A549 (cell line): Measurements from ENCODE around the gene C5orf24. TPM values are rescaled to one million over a fixed set of nuclear protein-coding genes. Genes with fewer than 3 reads are reported as not detected.
A peak's percentile ranks its signal among the peaks of the same experiment; 100 is the strongest.

ENCODE experiments used
- ATAC-seq, 2 experiments: fragments of 200-7000 bp in 1 of 2; fragments of >200 bp in 1 of 2; cut with Nextera tagmentation in 1 of 2; cut with Tn5 transposase in 1 of 2; 3 replicates each; pipeline versions ENCODE4 v1.8.0 to v1.9.1; 2018 to 2020; ENCODE audit warnings: mild to moderate bottlenecking in 1 of 2, moderate library complexity in 1 of 2
- CTCF ChIA-PET: fragments of 300-600 bp; sonication (Branson Sonifier 250); formaldehyde crosslinking; extraction: SDS; loops from one replicate; lab custom pipeline; 2021; ENCODE audit warnings: antibody characterized with exemption, inconsistent platforms; lab: Yijun Ruan, JAX
- POLR2A ChIA-PET: fragments of 350-600 bp; formaldehyde crosslinking; extraction: SDS; loops from one replicate; lab custom pipeline; 2021; ENCODE audit warnings: antibody characterized with exemption, inconsistent platforms; lab: Yijun Ruan, JAX
- DNase-seq, 2 experiments: peaks; one replicate each; pipeline versions ENCODE4 v3.0.0 to v3.0.0-alpha.2; 2011 to 2016; ENCODE audit warnings: low read depth in 1 of 2, low spot score in 1 of 2
- FAIRE-seq: peaks from 2 replicates; lab custom pipeline; 2011; peaks lifted over from hg19 to GRCh38; lab: Jason Lieb, UNC
- H3K27ac ChIP-seq, 2 experiments: fragments of >200 bp; sonication (Bioruptor Twin); formaldehyde crosslinking; 3 replicates each; pipeline ENCODE4 v1.5.1; 2016 to 2017
- H3K4me1 ChIP-seq: fragments of >200 bp; sonication (Bioruptor Twin); formaldehyde crosslinking; 3 replicates; pipeline ENCODE4 v1.6.1; 2016
- H3K4me2 ChIP-seq: fragments of >200 bp; sonication (Bioruptor Twin); formaldehyde crosslinking; 3 replicates; pipeline ENCODE4 v1.6.1; 2016
- H3K4me3 ChIP-seq: fragments of >200 bp; sonication (Bioruptor Twin); formaldehyde crosslinking; 3 replicates; pipeline ENCODE4 v1.5.1; 2016
- H3K9me3 ChIP-seq: fragments of >200 bp; sonication (Bioruptor Twin); formaldehyde crosslinking; 3 replicates; pipeline ENCODE4 v1.6.1; 2016
- BHLHE40 ChIP-seq: IDR thresholded peaks from 2 replicates; pipeline ENCODE4 v1.6.1; 2012; ENCODE audit warnings: low read depth, low read length, inconsistent platforms
- CBX2 ChIP-seq: fragments of 200-600 bp; sonication (generic); IDR thresholded peaks from 2 replicates; pipeline ENCODE4 v1.6.1; 2016; ENCODE audit warnings: low read depth, mild to moderate bottlenecking, borderline replicate concordance
- EHMT2 ChIP-seq: fragments of 200-600 bp; sonication (generic); IDR thresholded peaks from 2 replicates; pipeline ENCODE4 v1.6.1; 2016; ENCODE audit warnings: antibody characterized with exemption, low read depth, mild to moderate bottlenecking, moderate library complexity
- ELK1 ChIP-seq: fragments of 150-350 bp; IDR thresholded peaks from 2 replicates; pipeline ENCODE4 v1.6.1; 2014; ENCODE audit warnings: low read depth, mild to moderate bottlenecking, low read length
- FOSB ChIP-seq: fragments of 250-450 bp; sonication (Bioruptor Pico); IDR thresholded peaks from 2 replicates; pipeline ENCODE4 v1.5.0; 2020; ENCODE audit warnings: mild to moderate bottlenecking, moderate library complexity
- FOXS1 ChIP-seq: fragments of 250-450 bp; sonication (Bioruptor Pico); IDR thresholded peaks from 2 replicates; pipeline ENCODE4 v1.5.0; 2020; ENCODE audit warnings: mild to moderate bottlenecking, moderate library complexity
- HDAC2 ChIP-seq: fragments of 200-600 bp; sonication (generic); IDR thresholded peaks from 2 replicates; pipeline ENCODE4 v1.6.1; 2016
- HES2 ChIP-seq: fragments of >200 bp; sonication (Bioruptor Twin); formaldehyde crosslinking; IDR thresholded peaks from 2 replicates; pipeline ENCODE4 v1.6.1; 2016
- HEYL ChIP-seq: fragments of 250-450 bp; sonication (Bioruptor Pico); IDR thresholded peaks from 2 replicates; pipeline ENCODE4 v1.8.0; 2021; ENCODE audit warnings: mild to moderate bottlenecking, moderate library complexity
- JUN ChIP-seq, 2 experiments: fragments of >200 bp; sonication (Bioruptor Twin); formaldehyde crosslinking; IDR thresholded peaks; 2 replicates in 1 of 2; 3 replicates in 1 of 2; pipeline ENCODE4 v1.6.1; 2016 to 2017
- KDM5A ChIP-seq: fragments of 200-600 bp; sonication (generic); IDR thresholded peaks from 2 replicates; pipeline ENCODE4 v1.6.1; 2016; ENCODE audit warnings: antibody characterized with exemption, mild to moderate bottlenecking
- NFE2L2 ChIP-seq: fragments of 150-350 bp; conservative IDR thresholded peaks from 2 replicates; pipeline ENCODE4 v1.6.1; 2014; ENCODE audit warnings: low read length
- POLR2A ChIP-seq: IDR thresholded peaks from 2 replicates; pipeline ENCODE4 v1.6.1; 2012; ENCODE audit warnings: mild to moderate bottlenecking, low read length
- RCOR1 ChIP-seq: fragments of 150-350 bp; IDR thresholded peaks from 2 replicates; pipeline ENCODE4 v1.6.1; 2014; ENCODE audit warnings: antibody characterized with exemption, low read length, low read depth
- RNF2 ChIP-seq: fragments of 200-600 bp; sonication (generic); IDR thresholded peaks from 2 replicates; pipeline ENCODE4 v1.6.1; 2016; ENCODE audit warnings: low read depth, mild to moderate bottlenecking, antibody characterized with exemption, moderate library complexity, borderline replicate concordance
- TFCP2L1 ChIP-seq: fragments of 250-450 bp; sonication (Bioruptor Pico); IDR thresholded peaks from 2 replicates; pipeline ENCODE4 v1.5.0; 2021; ENCODE audit warnings: mild to moderate bottlenecking
- ZFP36 ChIP-seq: fragments of 450-650 bp; IDR thresholded peaks from 2 replicates; pipeline ENCODE4 v1.6.1; 2014; ENCODE audit warnings: borderline replicate concordance; ENCODE audit not compliant: partially characterized antibody
- ZNF302 ChIP-seq: fragments of 250-450 bp; sonication (Bioruptor Pico); IDR thresholded peaks from 2 replicates; pipeline ENCODE4 v1.9.0; 2021; ENCODE audit warnings: inconsistent platforms, mild to moderate bottlenecking, moderate library complexity
- WGBS: methylation state at CpG from one replicate; pipeline ENCODE4 v1.1.6; 2017; ENCODE audit errors: missing lambda C conversion rate; 5-methylcytosine and 5-hydroxymethylcytosine counted together
- polyA plus RNA-seq, 4 experiments: library from polyadenylated mRNA; depleted of rRNA in 3 of 4; stranded (reverse); fragments of >200 nt; fragmentation: RNase III in 1 of 4; extraction: RNeasy Plus Mini Kit Qiagen cat#74134 plus additional on column Dnase treatment in 1 of 4; gene quantifications; 2 replicates in 3 of 4; 3 replicates in 1 of 4; pipeline ENCODE4 v1.2.3, GENCODE V29; 2011 to 2017
- TF ChIP-seq, protein P1 (sequence below): IDR thresholded peaks from 2 replicates; pipeline ENCODE4 v1.6.1; 2012; ENCODE audit warnings: low read depth, borderline replicate concordance
- TF ChIP-seq, protein P2 (sequence below): fragments of 200-600 bp; sonication (generic); IDR thresholded peaks from 2 replicates; pipeline ENCODE4 v1.6.1; 2016; ENCODE audit warnings: antibody characterized with exemption, mild to moderate bottlenecking, moderate library complexity

The C5orf24 gene
- polyA plus RNA-seq, 2 of the 4 experiments (the other 2 are of a cell fraction): 27.0 to 53.7 TPM

DNA sequence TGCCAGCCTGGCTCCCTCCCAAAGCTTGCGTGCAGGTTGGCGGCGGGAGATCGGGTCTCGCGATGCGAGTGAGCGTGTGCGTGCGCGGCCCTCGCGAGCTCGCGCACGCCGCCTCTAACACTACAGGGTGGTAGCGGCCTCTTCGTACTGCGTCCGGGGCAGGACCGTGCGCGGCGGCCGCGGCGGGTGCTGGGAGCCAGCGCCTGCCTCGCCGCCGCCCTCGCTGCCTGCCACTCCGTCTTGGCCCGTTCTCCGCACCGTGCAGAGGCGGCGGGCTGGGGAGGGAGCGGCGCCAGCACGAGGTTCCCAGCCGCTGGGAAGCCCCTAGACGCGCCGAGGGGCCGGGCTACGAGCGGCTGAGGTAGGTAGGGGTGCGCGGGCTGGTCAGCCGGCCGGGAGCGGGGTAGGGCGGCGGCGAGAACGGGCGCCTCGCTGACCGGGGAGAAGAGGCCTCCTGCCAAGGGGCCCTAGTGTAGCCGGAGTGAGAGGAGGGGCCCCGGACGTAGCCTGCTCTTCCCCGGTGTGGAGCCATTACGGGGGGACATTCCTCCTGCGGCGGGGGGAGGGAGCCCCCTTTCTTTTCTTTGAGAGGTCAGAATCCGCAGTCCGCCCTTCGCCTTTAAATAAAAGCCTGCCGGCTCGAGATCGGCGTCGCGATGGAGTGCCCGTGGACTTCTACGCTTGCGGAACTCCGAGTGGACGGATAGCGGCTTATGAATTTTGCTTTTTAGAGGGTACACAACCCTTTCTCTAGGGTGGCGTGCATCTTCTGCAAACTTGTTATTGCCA is at the start of gene C5orf24 (continued):
- TF ChIP-seq, protein P1, sequence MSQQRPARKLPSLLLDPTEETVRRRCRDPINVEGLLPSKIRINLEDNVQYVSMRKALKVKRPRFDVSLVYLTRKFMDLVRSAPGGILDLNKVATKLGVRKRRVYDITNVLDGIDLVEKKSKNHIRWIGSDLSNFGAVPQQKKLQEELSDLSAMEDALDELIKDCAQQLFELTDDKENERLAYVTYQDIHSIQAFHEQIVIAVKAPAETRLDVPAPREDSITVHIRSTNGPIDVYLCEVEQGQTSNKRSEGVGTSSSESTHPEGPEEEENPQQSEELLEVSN: peak; percentile 96
- TF ChIP-seq TFCP2L1 (peak; percentile 80; the same call in 1 of the 2 replicates), CBX2 (no peak), ZFP36 (no peak), POLR2A (peak; percentile 98), ZNF302 (no peak), HES2 (no peak), RNF2 (no peak), NFE2L2 (no peak), RCOR1 (no peak), FOXS1 (CRISPR knock-in tag) (no peak), HDAC2 (no peak)
- TF ChIP-seq, protein P2, sequence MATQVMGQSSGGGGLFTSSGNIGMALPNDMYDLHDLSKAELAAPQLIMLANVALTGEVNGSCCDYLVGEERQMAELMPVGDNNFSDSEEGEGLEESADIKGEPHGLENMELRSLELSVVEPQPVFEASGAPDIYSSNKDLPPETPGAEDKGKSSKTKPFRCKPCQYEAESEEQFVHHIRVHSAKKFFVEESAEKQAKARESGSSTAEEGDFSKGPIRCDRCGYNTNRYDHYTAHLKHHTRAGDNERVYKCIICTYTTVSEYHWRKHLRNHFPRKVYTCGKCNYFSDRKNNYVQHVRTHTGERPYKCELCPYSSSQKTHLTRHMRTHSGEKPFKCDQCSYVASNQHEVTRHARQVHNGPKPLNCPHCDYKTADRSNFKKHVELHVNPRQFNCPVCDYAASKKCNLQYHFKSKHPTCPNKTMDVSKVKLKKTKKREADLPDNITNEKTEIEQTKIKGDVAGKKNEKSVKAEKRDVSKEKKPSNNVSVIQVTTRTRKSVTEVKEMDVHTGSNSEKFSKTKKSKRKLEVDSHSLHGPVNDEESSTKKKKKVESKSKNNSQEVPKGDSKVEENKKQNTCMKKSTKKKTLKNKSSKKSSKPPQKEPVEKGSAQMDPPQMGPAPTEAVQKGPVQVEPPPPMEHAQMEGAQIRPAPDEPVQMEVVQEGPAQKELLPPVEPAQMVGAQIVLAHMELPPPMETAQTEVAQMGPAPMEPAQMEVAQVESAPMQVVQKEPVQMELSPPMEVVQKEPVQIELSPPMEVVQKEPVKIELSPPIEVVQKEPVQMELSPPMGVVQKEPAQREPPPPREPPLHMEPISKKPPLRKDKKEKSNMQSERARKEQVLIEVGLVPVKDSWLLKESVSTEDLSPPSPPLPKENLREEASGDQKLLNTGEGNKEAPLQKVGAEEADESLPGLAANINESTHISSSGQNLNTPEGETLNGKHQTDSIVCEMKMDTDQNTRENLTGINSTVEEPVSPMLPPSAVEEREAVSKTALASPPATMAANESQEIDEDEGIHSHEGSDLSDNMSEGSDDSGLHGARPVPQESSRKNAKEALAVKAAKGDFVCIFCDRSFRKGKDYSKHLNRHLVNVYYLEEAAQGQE: peak; percentile 95

GRCh38 chr5:134798468-134798867 is 47.3 kb upstream of the C5orf24 start:
- FAIRE-seq (no peak), ATAC-seq (no peak), DNase-seq (no peak)
- H3K4me1 ChIP-seq: no peaks in the 10 kb centered on the region
- WGBS: 80% methylated on average over 5 of the region's 5 CpGs
- no peak overlapping the region for H3K27ac ChIP-seq
- H3K4me3 ChIP-seq: no peak overlapping the region
- no peaks in the 10 kb centered on the region for H3K9me3 ChIP-seq
- TF ChIP-seq KDM5A: no peak
- no peak for TF ChIP-seq HEYL (CRISPR knock-in tag)
- TF ChIP-seq ELK1: no peak
- TF ChIP-seq BHLHE40: no peak
- TF ChIP-seq EHMT2: no peak
- no peak for TF ChIP-seq JUN (IDR thresholded peaks at IDR 0.05)
- no peak for TF ChIP-seq FOSB (CRISPR knock-in tag)
- TF ChIP-seq RCOR1: no peak
- no peak for TF ChIP-seq CBX2
- no peak for TF ChIP-seq RNF2
- no peak for TF ChIP-seq FOXS1 (CRISPR knock-in tag)
- TF ChIP-seq, all 56 proteins: peak for 0
- H3K4me2 ChIP-seq: no peak overlapping the region
- POLR2A ChIA-PET: no interaction called here
- CTCF ChIA-PET: interaction anchor here (1.2 to 1.4 kb wide), 2 partner anchors 9 to 14 kb away, joined by 3 to 4 read pairs; no protein-coding TSS in a partner anchor
